ENCODE data around the gene TOPAZ1. TPM values are rescaled to one million over a fixed set of nuclear protein-coding genes. Genes with fewer than 3 reads are reported as not detected.
A peak's percentile ranks its signal among the peaks of the same experiment; 100 is the strongest.

The TOPAZ1 gene
- not detected for total RNA-seq

DNA sequence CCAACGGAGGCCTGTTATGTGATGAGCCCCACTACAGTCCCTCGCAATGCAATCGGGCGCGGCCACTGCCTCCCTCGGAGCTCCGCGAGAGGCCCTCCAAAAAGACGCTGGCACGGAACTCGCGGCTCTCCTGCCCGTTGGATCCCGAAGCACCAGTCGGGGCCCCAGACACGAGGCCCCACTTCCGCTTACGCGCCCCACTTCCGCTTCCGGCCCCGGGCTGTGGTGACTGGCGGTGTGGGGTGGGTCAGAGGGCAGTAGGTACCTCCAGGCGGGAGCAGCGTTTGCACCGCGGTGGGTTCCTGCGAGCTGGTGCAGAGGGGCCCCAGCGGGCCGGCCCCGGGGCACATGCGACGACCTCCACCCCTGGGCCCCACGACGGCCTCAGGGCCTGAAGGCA lies at the start of gene TOPAZ1:
TOPAZ1 (plus strand) TSS at position 181 of the 400 bp plus-strand sequence; CDS start at position 349, 168 bp downstream.
- no peak for DNase-seq

DNA sequence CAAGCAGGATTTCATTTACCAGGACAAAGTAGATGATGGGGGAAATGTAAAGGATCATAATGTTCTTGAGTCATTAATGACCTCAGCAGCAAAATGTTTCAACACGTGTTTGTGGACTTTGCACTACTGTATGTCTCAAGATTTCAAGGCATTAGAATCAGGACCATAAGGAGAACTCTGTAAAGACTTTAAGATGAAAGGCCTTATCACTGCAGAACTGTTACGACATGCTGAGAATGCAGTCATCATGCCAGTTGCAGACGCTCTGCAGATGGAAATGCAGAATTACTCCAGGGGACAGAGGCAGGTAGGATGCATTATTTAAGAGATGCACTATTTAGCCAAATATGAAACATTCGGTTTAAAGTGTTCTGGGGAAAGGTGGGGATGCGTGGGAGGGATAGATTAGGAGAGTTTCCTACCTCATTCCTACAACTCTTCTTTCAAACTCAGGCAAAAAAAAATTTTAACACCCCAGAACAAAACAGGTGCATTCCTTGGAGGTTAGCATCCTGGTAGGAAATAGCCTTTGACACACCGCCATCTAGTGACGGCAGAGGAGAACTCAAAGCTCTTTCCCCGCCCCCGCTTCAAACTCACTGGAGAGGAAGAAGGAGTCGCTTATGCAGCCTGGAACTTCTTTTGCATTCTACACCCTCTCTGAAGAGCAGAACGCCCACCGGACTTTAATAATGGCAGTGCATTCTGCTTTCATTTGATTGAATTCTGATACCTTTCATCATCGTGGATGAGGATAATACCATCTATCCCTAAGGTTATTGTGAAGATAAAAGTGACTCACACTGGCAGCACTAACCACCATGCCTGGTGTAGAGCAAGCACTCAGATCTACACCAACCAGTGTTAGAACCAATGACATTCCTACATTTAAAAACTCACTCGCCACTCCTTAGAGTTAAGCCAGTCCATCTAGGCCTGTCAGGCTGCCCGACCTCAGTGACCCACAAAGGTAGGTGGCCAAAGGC lies 43.1 kb upstream of the TOPAZ1 start:
- DNase-seq: peak; percentile 92

DNA sequence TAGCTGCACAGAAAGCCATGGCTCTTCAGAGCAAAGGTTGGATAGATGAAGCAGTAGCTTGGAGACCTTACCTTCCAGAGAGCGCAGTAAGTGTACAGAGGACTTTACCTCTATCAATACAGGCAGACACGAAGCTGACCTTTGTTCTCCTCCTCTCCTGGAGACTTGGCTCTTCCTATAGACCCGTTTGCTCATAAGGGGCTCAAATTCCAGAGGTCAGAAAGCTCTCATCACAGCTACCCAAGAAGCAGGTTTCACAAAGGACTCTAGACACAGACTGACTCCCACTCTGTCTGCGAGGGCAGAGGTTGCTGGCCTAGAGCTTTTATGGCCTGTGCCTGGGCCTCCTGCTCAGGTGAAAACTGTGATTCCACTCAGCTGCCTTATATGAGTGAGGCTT lies 35.4 kb upstream of the TOPAZ1 start:
- DNase-seq: no peak

DNA sequence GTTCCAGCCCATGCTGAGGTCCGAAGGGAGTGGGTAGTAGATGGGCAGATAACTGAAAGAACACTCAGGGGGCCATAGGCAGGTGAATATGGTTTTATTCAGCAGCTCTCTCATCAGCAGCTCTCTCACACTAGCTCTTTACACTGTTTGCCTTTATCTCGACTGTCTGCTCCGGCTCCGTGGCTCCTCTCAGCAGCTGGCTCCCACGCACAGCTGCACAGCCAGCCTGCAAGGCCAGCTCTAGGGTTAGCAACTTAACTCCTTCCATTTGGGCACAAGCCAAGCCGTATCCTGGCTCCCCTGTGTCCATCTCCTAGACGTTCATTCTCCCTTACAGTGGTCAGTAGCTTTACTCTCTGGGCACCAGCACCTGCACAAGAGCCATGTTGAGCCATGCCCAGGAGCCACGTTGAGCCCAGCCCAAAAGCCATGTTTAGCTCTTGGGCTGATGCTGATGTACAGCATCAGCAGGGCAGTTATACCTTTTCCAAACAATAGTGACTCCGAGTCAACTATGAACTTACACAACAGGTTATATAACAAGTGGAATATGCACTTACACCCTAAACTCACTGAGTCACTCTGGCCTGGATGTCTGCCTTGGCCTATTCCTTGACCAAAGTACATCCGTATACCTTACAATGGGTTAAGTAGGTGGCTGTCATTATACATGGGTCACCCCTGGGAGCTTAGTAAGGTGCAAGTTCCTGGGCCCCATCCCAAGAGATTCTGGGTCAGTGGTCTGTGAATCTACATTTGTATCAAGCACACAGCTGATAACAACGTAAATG lies 34.6 kb upstream of the TOPAZ1 start:
- no peak for DNase-seq

DNA sequence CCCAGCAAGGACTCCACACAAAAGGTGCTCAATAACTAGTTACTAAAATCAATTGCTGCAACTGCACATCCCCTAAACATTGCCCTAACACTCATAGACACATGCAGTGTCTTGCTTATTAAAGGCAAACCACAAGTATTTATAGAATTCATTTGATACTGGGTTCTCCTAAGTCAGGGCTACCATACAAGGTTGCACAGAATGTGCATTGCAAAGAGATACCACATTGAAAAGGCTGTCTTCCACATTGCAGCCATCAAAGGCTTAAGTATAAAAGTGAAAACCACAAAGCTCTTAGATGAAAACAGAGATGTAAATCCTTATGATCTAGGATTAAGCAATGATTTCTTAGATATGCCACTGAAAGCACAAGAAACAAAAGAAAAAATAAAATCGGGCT lies 33.6 kb upstream of the TOPAZ1 start:
- no peak for DNase-seq

DNA sequence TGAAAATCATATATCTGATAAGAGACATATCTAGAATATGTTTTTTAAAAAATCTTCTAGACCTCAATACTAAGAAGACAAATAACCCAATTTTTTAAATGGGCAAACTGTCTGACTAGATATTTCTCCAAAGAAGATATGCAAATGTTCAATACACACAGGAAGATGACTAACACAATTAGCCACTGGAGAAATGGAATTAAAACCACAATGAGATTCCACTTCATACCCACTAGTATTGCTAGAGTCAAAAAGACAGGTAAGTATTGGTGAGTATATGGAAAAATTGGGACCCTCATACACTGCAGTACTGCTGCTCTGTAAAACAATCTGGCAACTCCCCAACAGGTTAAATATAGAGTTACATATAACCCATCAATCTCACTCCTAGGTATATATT lies 33.1 kb upstream of the TOPAZ1 start:
- DNase-seq: no peak

DNA sequence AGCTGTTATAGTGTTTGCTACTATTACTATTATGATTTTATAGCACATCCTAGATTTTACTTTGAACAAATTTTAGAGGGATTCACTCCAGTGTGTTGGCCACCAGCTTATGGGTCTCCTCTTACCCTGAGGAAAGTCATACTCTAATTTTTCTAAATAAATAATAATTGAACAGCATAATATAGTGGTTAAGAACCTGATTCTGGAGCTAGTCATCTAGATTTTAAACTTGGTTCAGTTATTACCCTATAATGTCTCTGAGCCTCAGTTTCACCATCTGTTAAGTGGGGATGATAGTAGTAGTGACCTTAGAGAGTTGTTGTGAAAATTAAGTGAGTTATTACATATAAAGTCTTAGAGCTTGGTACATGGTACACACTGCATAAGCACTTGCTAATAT lies 30.7 kb upstream of the TOPAZ1 start:
- DNase-seq: no peak

DNA sequence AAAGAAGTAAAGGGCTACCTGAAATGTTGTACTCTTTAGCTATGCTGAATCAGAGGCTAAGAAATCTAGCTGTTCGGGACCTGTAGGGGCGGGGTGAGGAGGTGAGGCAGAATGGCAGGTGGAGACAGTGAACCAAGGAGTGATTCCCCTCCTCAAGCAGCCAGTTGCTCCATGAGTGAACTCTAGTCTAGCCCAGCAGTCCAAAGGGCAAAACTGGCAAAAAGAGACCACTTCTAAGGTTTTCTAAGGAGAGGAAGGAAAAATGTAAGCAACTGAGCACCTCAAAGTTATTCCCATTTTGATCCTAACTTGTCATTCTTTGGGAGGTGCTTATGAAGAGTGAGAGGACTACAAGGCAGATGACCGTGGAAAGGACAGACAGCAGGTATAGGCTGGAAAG lies 19.3 kb upstream of the TOPAZ1 start:
- DNase-seq: no peak

DNA sequence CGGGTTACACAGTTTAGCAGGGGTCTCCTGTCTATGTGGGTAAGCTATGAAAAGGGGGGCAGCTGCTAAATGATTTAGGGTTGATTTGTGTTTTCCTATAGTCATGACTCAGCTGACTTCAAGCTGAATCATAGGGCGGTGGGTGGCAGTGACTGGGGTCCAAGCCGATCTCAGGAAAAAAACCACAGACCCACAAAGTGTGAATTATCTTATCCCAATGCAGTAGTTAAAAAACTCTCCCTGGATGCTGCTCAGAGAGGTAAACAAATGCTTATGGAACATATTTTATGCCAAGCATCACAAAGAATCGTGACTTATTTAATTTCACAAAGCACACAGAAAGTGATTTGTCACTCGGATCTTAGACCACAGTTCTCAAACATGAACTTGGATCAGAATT lies 18.4 kb upstream of the TOPAZ1 start:
- no peak for DNase-seq

DNA sequence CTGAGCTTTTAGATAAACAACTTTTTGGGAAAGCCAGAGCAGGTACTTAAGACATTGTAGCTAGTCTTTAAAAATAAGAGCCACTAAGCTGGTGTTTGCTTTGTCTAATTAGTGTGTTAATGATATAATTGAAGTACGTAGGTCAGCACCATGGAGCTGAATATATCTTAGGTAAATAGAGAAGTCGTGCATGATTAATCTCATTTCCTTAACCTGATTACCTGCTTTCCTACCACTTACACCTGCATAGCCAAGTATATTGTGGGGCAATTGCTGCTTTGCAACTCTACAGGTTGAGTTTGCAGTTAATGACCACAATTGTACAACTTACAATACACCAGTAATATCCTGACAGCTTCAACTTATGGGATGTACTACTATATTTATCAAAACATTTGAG lies 17.6 kb upstream of the TOPAZ1 start:
- no peak for DNase-seq

DNA sequence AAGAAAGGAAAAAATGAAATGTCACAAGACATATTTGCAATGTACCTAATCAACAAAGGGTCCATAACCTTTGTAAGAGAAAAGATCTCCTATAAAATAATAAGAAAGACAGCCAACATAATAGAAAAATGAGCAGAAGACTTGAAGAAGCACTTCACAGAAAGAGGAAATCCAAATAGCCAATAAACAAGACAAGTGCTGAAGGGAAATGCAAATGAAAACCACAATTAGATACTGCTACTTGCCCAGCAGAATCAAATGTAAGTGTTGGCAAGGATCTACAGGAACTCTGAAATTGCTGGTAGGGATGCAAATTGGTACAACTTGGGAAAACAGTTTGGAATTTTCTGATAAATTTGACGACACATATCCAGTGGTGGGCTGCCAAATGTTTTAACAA lies 15.1 kb upstream of the TOPAZ1 start:
- no peak for DNase-seq

DNA sequence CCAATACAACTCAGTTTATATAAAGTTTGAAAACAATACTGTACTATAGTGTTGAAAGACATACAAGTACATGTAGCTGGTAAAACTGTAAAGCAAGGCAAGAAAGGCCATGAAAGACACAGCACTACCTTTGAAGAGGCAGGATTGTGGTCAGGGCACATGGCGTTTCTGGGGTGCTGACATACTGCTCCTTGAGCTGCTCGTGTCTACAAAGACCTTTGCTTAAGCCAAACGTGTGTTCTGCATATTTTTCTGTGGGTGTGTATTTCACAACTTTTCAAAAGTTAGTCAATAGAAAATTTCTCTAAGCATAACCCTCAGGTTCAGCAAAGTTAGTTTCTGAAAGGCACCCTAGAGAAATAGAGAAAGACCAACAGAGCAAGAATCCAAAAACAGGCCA lies 14.1 kb upstream of the TOPAZ1 start:
- DNase-seq: no peak

DNA sequence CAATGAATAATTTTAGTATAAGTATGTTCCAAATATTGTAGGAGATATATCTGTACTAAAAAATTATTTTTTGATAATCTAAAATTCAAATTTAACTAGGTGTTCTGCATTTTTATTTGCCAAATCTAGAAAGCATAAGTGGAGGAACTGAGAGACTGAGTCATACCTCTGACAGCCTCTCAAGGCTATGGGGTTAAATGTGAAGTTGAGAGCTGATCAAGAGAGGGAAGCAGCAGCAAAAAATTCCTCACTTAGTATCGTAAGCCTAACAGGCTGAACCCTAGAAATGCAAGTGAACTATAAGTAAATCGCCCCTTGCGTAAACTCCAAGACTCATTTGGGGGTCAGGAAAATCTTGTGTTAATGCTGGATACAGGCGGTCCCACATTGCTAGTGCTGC lies 12.8 kb upstream of the TOPAZ1 start:
- DNase-seq: no peak

DNA sequence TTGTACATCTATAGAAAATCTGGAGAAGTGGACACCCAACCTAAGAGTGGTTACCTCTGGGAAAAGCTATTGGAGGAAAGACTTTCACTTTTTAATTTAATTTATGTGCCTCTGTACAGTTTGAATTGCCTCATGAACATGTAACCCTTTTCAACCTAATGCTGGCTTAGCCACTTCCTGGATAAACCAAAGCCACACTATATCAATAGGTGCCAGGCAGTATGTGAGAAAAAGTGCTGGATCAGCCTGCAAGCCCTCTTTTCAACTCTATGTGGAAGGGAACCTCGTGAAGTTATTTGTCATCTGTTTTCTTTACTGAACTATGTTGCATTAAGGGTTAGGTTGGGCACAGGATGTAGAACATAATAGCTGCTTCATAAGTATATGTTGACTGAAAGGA lies 9.3 kb upstream of the TOPAZ1 start:
- no peak for DNase-seq

DNA sequence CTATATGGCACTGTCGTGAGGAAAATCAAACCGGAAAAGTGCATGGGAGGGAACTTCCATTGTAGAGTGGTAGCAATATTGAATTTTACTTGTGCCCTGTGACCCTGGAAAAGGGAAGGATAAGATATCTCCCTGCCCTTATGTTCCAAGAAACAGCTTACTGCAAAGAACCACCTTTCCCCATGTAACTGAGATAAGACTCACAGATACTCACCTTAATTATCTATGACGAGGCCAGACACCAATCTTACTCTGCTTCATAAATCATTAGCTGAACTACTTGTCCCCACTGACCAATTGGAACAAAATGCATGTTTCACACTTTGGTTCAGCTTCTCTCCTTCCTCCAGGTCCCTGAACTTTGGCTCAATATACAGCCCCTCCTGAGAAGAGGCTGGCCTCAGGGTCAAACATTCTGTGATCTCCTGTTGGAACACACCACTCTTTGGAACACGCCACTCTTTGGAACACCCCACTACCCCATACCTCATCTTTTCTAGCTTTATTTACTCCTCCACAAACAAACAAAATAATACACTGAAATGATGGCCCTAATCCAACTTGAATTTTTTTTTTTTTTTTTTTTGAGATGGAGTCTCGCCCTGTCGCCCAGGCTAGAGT lies 6.9 kb upstream of the TOPAZ1 start:
- DNase-seq: no peak

DNA sequence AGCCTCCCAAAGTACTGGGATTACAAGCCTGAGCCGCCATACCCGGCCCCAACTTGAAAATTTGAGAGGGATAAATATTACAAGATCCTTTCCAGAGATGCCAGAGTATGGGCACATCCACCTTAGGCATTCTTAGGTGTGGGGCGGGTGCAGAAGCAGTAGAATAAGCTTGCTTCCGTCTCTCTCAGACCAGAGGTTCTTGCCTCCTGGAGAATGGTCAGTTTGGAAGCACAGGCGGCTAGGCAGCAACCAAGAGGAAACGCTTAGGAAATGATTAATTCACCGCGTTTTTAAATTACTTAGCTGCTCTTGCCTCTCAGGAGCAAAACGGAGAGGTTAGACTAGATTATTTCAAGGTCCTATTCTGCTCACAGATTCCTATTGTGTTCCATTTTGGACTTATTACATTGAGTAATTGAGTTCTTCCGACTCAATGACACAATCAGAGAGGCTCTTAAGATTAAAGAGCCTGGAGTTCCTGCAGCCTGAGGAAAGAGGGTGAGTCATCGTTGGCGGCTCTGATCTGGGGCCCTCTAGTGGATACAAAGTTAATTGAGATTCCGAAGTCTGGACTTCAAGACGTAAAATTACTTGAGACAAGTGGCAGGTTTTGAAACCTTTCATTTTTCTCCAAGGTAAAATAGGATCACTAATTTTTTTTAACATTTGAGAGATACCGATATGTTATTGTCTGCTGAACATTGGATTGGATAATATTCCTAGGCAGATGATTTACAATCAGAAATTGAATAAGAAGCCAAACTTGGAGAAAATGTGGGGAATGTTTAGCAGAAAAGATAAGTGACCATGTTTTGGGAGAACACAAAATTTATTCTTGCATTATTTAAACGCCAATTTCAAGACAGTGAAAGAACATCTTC lies 5.8 kb upstream of the TOPAZ1 start:
- peak; percentile 85 for DNase-seq

DNA sequence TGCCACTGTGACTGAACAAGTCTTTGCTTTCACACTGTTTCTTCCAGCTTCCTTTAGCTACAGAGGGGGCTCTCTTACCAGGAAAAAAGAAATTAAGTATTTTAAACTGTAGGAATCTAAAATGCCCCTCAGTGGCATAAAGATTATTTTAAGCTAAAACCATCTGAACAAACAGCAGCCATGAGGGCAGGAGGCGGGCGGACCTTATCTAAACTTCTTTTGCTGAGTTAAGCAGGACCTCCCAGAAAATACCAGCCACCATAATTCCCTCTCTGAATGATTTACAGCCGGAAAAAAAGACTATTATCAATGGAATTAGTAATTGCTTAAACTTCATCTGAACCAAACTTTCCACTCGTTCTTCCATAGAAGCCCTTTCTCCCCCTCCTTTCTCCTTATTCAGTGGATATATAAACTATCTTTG lies 5.2 kb upstream of the TOPAZ1 start:
- DNase-seq: no peak

DNA sequence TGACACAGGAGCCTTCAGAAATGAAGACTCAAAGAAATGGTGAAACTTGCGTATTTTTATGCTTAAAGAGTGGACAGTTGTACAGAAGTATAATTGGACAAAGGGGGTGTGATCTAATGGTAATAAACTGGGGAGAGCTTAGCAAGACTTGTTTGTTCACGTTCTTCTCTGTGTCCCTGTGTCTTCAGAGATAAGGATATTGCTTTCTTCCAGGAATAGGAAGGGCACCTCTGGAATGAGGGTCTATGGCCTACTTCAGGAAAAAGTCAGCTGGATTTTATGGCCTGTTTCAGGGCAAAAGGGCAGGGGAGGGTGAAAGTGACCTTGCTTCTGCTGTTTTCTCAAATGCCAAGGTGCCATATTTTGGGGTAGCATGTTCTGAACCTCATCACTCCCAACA lies 4.5 kb upstream of the TOPAZ1 start:
- no peak for DNase-seq

DNA sequence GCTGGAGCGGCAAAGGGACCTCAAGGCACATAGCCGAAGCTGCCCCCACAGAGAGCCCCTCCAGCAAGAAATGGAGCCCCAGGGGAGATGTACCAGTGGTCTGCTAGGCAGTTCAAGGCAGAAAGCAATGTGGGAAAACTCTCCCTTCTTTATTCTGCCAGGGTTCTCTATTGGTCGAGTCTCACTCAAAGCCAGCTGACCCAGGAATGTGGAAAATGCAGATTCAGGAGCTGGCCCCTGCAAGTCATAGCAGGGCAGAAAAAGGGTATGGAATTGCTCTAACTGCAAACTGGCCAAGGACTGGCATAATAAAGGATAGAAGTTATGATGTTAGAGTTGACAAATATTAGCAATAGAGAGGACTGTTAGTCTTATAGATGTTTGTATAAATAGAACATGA lies 4.0 kb upstream of the TOPAZ1 start:
- DNase-seq: no peak

DNA sequence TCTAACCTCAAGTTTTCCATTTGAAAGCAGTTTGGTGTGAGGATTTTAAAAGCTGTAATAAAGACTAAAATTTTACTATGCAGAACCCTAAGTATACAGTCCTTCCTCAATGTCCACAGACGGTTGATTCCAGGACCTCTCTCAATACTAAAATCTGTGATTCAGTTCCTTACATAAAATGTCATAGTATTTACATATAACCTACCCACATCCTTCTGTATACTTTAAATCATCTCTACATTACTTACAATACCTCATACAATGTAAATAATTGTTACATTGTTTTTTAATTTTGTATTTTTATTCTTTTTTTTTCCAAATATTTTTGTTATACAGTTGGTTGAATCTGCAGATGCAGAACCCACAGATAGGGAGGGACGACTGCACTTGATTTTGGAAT lies 2.8 kb upstream of the TOPAZ1 start:
- DNase-seq: no peak

DNA sequence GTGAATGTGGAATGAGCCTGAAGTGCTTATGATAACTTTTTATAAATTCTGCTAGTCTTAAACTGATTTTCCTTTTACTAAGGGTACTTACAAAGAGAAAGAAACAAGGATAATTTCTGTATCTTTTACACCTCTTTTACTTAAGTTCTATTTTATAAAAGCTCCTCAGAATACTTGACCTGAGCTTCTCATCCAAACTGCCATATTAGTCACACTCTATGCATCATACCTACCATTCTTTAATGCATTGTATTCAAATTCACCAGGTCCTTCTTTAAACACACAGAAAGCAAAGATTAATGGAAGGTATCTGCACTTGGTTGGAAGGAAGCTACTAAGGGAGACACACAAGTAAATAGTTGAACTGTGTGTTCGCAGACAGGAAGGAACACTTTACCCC lies 1.6 kb upstream of the TOPAZ1 start:
- no peak for DNase-seq

DNA sequence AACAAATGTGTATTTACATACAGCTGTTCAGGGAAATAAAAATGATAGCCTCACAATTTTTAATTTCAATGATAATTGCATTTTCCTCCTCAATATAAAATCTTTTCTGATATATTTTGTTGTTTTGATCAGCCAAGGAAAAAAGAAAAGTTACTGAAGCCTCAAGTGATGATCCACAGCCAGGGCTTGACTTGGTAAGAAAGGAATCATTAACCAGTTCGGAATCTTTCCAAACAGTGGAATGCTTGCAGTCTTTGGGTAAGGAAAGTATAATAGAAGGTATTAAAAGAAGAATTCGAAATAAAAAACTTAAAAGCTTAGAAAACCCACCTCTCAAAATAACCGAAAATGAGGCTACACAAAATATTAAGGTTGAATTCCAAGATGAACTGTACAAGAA lies 1.0 kb downstream of the TOPAZ1 start:
- DNase-seq: no peak
